Lower leg skin (tissue), 3 donors: ENCODE data around the gene YIF1B.

Source experiments
- CTCF ChIP-seq, 3 donors: fragments of 450-650 bp; IDR thresholded peaks; one replicate each; pipeline ENCODE4 v1.5.1; 2016; ENCODE audit warnings: antibody characterized with exemption in 3 of 3, mild to moderate bottlenecking in 3 of 3, moderate library complexity in 2 of 3
- POLR2A ChIP-seq, 2 donors: fragments of 450-650 bp; IDR thresholded peaks; one replicate each; pipeline ENCODE4 v1.6.1; 2016 to 2017; ENCODE audit warnings: antibody characterized with exemption in 2 of 2, mild to moderate bottlenecking in 1 of 2, moderate library complexity in 1 of 2

- no peak for TF ChIP-seq CTCF (IDR thresholded peaks at IDR 0.05)
- TF ChIP-seq POLR2A (IDR thresholded peaks at IDR 0.05), result no peak
Observed at GRCh38 chr19:38285567-38285966, 30.2 kb downstream of the YIF1B start.
